HCT116 (cell line): ENCODE data around the gene GSN.

ENCODE experiments used
- EZH2phosphoT487 ChIP-seq: fragments of 200-600 bp; IDR thresholded peaks from 2 replicates; pipeline ENCODE4 v1.6.1; 2018; ENCODE audit warnings: antibody characterized with exemption, borderline replicate concordance
- JUND ChIP-seq: IDR thresholded peaks from 2 replicates; pipeline ENCODE4 v1.6.1; 2012
- POLR2A ChIP-seq: IDR thresholded peaks from 2 replicates; pipeline ENCODE4 v1.7.0; 2011; ENCODE audit warnings: borderline replicate concordance; ENCODE audit not compliant: insufficient read depth, insufficient read length; ENCODE audit errors: extremely low read depth
- POLR2AphosphoS5 ChIP-seq: IDR thresholded peaks from 2 replicates; pipeline ENCODE4 v1.6.1; 2011; ENCODE audit warnings: mild to moderate bottlenecking, low read depth, low read length, moderate library complexity
- SP1 ChIP-seq: IDR thresholded peaks from 2 replicates; pipeline ENCODE4 v1.6.1; 2012; ENCODE audit warnings: low read depth
- TCF7L2 ChIP-seq: IDR thresholded peaks from 2 replicates; pipeline ENCODE4 v1.7.0; 2011; ENCODE audit warnings: borderline replicate concordance, inconsistent platforms; ENCODE audit not compliant: insufficient read depth, insufficient read length; ENCODE audit errors: extremely low read depth
- TF ChIP-seq, protein P1 (sequence below), 3 experiments: fragments of 200-600 bp in 1 of 3; sonication (generic) in 1 of 3; IDR thresholded peaks in 2 of 3; conservative IDR thresholded peaks in 1 of 3; 2 replicates each; pipeline ENCODE4 v1.5.1; 2012 to 2017; ENCODE audit warnings: low read depth in 2 of 3, low read length in 2 of 3, antibody characterized with exemption in 1 of 3, borderline replicate concordance in 1 of 3, control low read depth in 1 of 3, mild to moderate bottlenecking in 1 of 3, mixed read lengths in 1 of 3, mixed run types in 1 of 3, moderate library complexity in 1 of 3; ENCODE audit not compliant: insufficient read depth in 1 of 3
- TF ChIP-seq, protein P2 (sequence below): IDR thresholded peaks from 2 replicates; pipeline ENCODE4 v1.6.1; 2012
- TF ChIP-seq, protein P3 (sequence below): IDR thresholded peaks from 2 replicates; pipeline ENCODE4 v1.6.1; 2012; ENCODE audit warnings: low read depth

DNA sequence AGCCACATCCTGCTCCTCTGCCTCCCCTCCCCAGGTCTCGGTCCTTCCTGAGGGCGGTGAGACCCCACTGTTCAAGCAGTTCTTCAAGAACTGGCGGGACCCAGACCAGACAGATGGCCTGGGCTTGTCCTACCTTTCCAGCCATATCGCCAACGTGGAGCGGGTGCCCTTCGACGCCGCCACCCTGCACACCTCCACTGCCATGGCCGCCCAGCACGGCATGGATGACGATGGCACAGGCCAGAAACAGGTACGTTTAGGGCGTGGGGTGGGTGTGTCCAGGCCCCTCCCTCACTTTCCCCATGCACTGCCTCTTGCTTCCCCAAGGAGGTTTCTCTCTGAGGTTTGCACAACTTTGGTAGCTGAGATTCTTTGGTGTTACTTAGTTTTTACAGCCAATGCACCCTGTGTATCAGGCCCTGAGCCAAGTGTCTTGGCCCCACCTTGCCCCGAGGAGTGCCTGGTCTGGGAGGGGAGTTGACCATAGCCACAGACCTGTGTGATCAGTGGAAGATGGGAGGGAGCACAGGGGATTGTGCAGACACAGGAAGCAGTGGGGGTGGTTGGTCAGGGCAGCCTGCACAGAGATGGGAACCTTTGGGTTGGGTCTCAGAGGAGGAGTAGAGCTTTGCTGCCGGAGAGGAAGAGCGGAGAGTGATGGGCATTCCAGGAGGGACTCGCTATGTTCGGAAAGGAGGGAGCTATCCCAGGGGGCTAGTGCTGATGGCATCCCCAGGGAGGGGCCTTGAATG is 50.8 kb downstream of the GSN start:
- TF ChIP-seq POLR2AphosphoS5 (no peak), POLR2A (no peak), JUND (no peak), SP1 (no peak), TCF7L2 (no peak), EZH2phosphoT487 (no peak)
- TF ChIP-seq, protein P1, sequence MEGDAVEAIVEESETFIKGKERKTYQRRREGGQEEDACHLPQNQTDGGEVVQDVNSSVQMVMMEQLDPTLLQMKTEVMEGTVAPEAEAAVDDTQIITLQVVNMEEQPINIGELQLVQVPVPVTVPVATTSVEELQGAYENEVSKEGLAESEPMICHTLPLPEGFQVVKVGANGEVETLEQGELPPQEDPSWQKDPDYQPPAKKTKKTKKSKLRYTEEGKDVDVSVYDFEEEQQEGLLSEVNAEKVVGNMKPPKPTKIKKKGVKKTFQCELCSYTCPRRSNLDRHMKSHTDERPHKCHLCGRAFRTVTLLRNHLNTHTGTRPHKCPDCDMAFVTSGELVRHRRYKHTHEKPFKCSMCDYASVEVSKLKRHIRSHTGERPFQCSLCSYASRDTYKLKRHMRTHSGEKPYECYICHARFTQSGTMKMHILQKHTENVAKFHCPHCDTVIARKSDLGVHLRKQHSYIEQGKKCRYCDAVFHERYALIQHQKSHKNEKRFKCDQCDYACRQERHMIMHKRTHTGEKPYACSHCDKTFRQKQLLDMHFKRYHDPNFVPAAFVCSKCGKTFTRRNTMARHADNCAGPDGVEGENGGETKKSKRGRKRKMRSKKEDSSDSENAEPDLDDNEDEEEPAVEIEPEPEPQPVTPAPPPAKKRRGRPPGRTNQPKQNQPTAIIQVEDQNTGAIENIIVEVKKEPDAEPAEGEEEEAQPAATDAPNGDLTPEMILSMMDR (IDR thresholded peaks at IDR 0.05 in 2 of 3, conservative IDR thresholded peaks at IDR 0.05 in 1 of 3; ENCODE audit: borderline replicate concordance in 1 of 3, insufficient read depth in 1 of 3, low read depth in 2 of 3, low read length in 2 of 3): no peak
- TF ChIP-seq, protein P2, sequence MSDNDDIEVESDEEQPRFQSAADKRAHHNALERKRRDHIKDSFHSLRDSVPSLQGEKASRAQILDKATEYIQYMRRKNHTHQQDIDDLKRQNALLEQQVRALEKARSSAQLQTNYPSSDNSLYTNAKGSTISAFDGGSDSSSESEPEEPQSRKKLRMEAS: no peak
- TF ChIP-seq, protein P3, sequence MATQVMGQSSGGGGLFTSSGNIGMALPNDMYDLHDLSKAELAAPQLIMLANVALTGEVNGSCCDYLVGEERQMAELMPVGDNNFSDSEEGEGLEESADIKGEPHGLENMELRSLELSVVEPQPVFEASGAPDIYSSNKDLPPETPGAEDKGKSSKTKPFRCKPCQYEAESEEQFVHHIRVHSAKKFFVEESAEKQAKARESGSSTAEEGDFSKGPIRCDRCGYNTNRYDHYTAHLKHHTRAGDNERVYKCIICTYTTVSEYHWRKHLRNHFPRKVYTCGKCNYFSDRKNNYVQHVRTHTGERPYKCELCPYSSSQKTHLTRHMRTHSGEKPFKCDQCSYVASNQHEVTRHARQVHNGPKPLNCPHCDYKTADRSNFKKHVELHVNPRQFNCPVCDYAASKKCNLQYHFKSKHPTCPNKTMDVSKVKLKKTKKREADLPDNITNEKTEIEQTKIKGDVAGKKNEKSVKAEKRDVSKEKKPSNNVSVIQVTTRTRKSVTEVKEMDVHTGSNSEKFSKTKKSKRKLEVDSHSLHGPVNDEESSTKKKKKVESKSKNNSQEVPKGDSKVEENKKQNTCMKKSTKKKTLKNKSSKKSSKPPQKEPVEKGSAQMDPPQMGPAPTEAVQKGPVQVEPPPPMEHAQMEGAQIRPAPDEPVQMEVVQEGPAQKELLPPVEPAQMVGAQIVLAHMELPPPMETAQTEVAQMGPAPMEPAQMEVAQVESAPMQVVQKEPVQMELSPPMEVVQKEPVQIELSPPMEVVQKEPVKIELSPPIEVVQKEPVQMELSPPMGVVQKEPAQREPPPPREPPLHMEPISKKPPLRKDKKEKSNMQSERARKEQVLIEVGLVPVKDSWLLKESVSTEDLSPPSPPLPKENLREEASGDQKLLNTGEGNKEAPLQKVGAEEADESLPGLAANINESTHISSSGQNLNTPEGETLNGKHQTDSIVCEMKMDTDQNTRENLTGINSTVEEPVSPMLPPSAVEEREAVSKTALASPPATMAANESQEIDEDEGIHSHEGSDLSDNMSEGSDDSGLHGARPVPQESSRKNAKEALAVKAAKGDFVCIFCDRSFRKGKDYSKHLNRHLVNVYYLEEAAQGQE: no peak
